ENCODE measurements around the gene SALL4.

Gene SALL4

DNA sequence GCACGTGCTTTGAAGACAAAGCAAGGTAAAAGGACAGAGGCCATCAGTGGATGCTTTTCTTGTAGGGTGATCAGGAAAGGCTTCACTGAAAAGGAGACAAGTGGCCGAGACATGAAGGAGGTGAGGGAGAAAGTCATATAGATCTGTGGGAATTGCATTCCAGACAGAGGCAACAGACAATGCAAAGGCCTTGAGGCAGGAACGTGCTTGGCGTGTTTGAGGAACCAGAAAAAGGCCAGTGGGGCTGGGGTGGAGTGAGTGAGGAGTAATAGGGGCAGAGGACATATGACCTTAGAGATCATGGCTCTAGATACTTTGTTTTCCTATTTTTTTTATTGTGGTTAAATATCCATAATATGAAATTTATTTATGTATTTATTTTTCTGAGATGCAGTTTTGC lies 10.5 kb upstream of the SALL4 start:
- TF ChIP-seq POLR2AphosphoS5 (IDR thresholded peaks at IDR 0.05; ENCODE audit: low read depth, low read length) (no peak), FOXP2 (optimal IDR thresholded peaks at IDR 0.05; ENCODE audit: borderline replicate concordance, extremely low read depth, extremely low read length, insufficient read depth) (no peak), SIN3A (IDR thresholded peaks at IDR 0.05; ENCODE audit: borderline replicate concordance, insufficient read depth, low read length) (no peak), TAF1 (IDR thresholded peaks at IDR 0.05; ENCODE audit: borderline replicate concordance, insufficient read depth, low read length) (no peak)
- TF ChIP-seq, protein P1, sequence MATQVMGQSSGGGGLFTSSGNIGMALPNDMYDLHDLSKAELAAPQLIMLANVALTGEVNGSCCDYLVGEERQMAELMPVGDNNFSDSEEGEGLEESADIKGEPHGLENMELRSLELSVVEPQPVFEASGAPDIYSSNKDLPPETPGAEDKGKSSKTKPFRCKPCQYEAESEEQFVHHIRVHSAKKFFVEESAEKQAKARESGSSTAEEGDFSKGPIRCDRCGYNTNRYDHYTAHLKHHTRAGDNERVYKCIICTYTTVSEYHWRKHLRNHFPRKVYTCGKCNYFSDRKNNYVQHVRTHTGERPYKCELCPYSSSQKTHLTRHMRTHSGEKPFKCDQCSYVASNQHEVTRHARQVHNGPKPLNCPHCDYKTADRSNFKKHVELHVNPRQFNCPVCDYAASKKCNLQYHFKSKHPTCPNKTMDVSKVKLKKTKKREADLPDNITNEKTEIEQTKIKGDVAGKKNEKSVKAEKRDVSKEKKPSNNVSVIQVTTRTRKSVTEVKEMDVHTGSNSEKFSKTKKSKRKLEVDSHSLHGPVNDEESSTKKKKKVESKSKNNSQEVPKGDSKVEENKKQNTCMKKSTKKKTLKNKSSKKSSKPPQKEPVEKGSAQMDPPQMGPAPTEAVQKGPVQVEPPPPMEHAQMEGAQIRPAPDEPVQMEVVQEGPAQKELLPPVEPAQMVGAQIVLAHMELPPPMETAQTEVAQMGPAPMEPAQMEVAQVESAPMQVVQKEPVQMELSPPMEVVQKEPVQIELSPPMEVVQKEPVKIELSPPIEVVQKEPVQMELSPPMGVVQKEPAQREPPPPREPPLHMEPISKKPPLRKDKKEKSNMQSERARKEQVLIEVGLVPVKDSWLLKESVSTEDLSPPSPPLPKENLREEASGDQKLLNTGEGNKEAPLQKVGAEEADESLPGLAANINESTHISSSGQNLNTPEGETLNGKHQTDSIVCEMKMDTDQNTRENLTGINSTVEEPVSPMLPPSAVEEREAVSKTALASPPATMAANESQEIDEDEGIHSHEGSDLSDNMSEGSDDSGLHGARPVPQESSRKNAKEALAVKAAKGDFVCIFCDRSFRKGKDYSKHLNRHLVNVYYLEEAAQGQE (IDR thresholded peaks at IDR 0.05; ENCODE audit: insufficient read depth in 1 of 2, low read depth in 2 of 2, low read length in 2 of 2), result no peak

DNA sequence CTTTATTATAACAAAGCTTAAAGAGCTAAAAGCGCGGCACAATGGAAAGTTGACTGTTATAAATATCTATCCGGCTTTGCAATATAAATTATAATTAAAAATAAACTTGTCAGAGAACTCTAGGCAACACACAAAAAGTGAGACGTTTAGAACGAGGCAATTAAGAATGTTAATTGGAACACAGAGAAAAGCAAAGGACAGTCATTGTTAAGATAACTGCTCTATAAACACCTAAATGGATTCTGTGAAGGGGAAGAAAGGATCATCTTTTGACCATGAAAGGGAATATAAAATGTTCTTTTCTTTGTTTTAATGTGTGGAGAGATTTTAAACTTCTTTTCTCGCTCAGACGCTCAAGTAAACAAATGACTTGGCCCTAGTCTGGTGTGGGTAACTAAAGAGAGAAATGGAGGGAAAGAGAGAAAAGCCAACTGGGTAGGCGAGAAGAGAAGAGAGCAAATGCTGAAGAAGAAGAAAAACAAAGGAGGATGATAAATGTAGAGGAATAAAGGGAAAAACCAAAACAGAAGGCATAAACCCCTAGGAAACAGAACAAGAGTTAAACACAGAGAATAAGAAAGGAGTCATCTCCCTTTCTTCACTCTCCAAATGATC lies 9.3 kb upstream of the SALL4 start:
- TF ChIP-seq, protein P1 (IDR thresholded peaks at IDR 0.05; ENCODE audit: insufficient read depth in 1 of 2, low read depth in 2 of 2, low read length in 2 of 2), result no peak
- TF ChIP-seq FOXP2 (optimal IDR thresholded peaks at IDR 0.05; ENCODE audit: borderline replicate concordance, extremely low read depth, extremely low read length, insufficient read depth) (no peak), POLR2AphosphoS5 (IDR thresholded peaks at IDR 0.05; ENCODE audit: low read depth, low read length) (no peak)

- TF ChIP-seq SIN3A (IDR thresholded peaks at IDR 0.05; ENCODE audit: borderline replicate concordance, insufficient read depth, low read length) (no peak), POLR2AphosphoS5 (IDR thresholded peaks at IDR 0.05; ENCODE audit: low read depth, low read length) (no peak), TAF1 (IDR thresholded peaks at IDR 0.05; ENCODE audit: borderline replicate concordance, insufficient read depth, low read length) (no peak), FOXP2 (optimal IDR thresholded peaks at IDR 0.05; ENCODE audit: borderline replicate concordance, extremely low read depth, extremely low read length, insufficient read depth) (no peak)
- TF ChIP-seq, protein P1 (IDR thresholded peaks at IDR 0.05; ENCODE audit: insufficient read depth in 1 of 2, low read depth in 2 of 2, low read length in 2 of 2), result no peak
These were observed 8.7 kb upstream of the SALL4 start for GRCh38 chr20:51811042-51811355.

DNA sequence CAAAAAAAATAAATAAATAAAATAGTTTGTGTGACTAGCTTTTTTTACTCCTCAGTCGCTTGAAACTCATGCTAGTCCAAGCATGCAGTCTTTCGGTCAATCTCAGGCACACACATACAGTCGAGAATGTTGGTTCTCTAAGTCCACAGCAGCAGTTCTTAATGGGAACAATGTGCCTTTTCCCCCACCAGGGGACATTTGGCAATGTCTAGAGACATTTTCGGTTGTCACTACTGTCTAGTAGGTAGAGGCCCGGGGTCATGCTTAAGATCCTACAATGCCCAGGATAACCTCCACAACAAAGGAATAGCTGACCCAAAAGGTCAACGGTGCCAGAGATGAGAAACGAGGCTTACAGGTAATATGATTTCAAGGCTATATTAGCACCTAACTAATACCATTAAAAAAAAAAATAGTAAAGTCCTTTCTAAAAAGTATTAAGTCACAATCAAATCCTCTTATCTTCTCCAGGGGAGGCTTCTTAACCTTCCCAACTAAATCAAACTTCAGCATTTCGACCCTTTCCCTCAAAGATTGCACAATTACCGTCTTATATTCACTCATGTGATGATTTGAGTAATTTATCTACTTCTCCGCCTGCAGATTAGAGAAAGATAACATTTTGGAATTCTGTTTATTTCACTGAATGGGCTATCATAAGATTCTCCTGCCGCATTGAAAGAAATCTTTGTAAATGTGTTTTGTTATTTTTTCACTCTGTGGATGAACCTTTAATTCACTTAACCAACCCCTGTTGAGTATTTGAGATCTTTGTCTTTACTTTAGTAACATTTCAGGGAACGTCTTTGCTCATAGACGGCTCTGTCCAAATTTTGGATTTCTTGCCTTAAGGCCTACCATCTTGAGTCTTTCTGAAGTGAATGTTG lies 8.1 kb upstream of the SALL4 start:
- TF ChIP-seq FOXP2 (optimal IDR thresholded peaks at IDR 0.05; ENCODE audit: borderline replicate concordance, extremely low read depth, extremely low read length, insufficient read depth), result no peak
- TF ChIP-seq TAF1 (IDR thresholded peaks at IDR 0.05; ENCODE audit: borderline replicate concordance, insufficient read depth, low read length), result no peak
- no peak for TF ChIP-seq POLR2AphosphoS5 (IDR thresholded peaks at IDR 0.05; ENCODE audit: low read depth, low read length)
- TF ChIP-seq, protein P1 (IDR thresholded peaks at IDR 0.05; ENCODE audit: insufficient read depth in 1 of 2, low read depth in 2 of 2, low read length in 2 of 2), result no peak
- TF ChIP-seq SIN3A (IDR thresholded peaks at IDR 0.05; ENCODE audit: borderline replicate concordance, insufficient read depth, low read length), result no peak
